K562 (cell line): ENCODE measurements around the gene STYXL1. TPM values are rescaled to one million over a fixed set of nuclear protein-coding genes. Genes with fewer than 3 reads are reported as not detected.

Experiments
- CBFB ChIP-seq: sonication (generic); formaldehyde crosslinking; IDR thresholded peaks from 2 replicates; pipeline ENCODE4 v1.4.0; 2020; ENCODE audit warnings: mild to moderate bottlenecking, missing genetic modification reagents
- KDM2B ChIP-seq: fragments of 250-450 bp; sonication (Bioruptor Pico); IDR thresholded peaks from 2 replicates; pipeline ENCODE4 v1.8.0; 2021; ENCODE audit warnings: mild to moderate bottlenecking, moderate library complexity
- MIER1 ChIP-seq: fragments of 450-650 bp; IDR thresholded peaks from 2 replicates; pipeline ENCODE4 v1.6.1; 2016; ENCODE audit warnings: antibody characterized with exemption, mild to moderate bottlenecking, low read depth
- NR1H2 ChIP-seq: sonication (generic); formaldehyde crosslinking; IDR thresholded peaks from 2 replicates; pipeline ENCODE4 v1.4.0; 2020; ENCODE audit warnings: mild to moderate bottlenecking, missing genetic modification reagents
- SMARCA5 ChIP-seq: fragments of 450-650 bp; IDR thresholded peaks from 2 replicates; pipeline ENCODE4 v1.6.1; 2016
- SRF ChIP-seq, 2 experiments: fragments of 250-450, 450-650 bp in 1 of 2; sonication (Bioruptor Pico) in 1 of 2; sonication (generic) in 1 of 2; formaldehyde crosslinking; IDR thresholded peaks; 2 replicates each; pipeline versions ENCODE4 v1.5.0 to v1.5.1; 2020 to 2022; ENCODE audit warnings: mild to moderate bottlenecking in 1 of 2, missing genetic modification reagents in 1 of 2
- TBL1XR1 ChIP-seq, 2 experiments: IDR thresholded peaks; 2 replicates each; pipeline ENCODE4 v1.6.1; 2012; ENCODE audit warnings: improper control_type of control experiment in 2 of 2, low read length in 2 of 2, mild to moderate bottlenecking in 1 of 2
- THRAP3 ChIP-seq: fragments of 450-650 bp; IDR thresholded peaks from 2 replicates; pipeline ENCODE4 v1.6.1; 2016; ENCODE audit warnings: mild to moderate bottlenecking, inconsistent platforms, borderline replicate concordance
- TOE1 ChIP-seq, 2 experiments: fragments of 450-650 bp in 1 of 2; sonication (generic) in 1 of 2; formaldehyde crosslinking in 1 of 2; IDR thresholded peaks; 2 replicates each; pipeline versions ENCODE4 v1.7.1 to v1.8.0; 2016 to 2022; ENCODE audit warnings: borderline replicate concordance in 2 of 2, mild to moderate bottlenecking in 2 of 2, antibody characterized with exemption in 1 of 2, inconsistent platforms in 1 of 2, low read depth in 1 of 2, missing genetic modification reagents in 1 of 2, moderate library complexity in 1 of 2
- USF1 ChIP-seq: sonication (generic); formaldehyde crosslinking; IDR thresholded peaks from 2 replicates; pipeline ENCODE4 v1.9.0; 2022; ENCODE audit warnings: mild to moderate bottlenecking, missing genetic modification reagents
- ZFPM2 ChIP-seq: fragments of 250-450 bp; sonication (Bioruptor Pico); IDR thresholded peaks from 2 replicates; pipeline ENCODE4 v1.5.1; 2022; ENCODE audit warnings: mild to moderate bottlenecking
- polyA plus RNA-seq, 8 experiments: library from polyadenylated mRNA; depleted of rRNA in 4 of 8; stranded (reverse) in 5 of 8; unstranded in 3 of 8; fragments of >200 nt; fragmentation: Nextera tagmentation in 2 of 8; fragmentation: Illumina TruSeq in 1 of 8; extraction: Ambion mirVana in 2 of 8; extraction: Trizol in 1 of 8; gene quantifications; 2 replicates each; pipeline versions ENCODE4 v1.2.1 to v1.2.3, GENCODE V29; 2011 to 2014; ENCODE audit warnings: inconsistent platforms in 1 of 8, missing spikeins in 1 of 8
- total RNA-seq, 7 experiments: library from RNA; depleted of rRNA in 6 of 7; stranded (reverse); fragments of >200 nt in 6 of 7; fragmentation: Illumina TruSeq in 2 of 7; extraction: Trizol in 2 of 7; gene quantifications; 2 replicates each; pipeline versions ENCODE4 v1.2.1 to v1.2.3, GENCODE V29; 2011 to 2021; ENCODE audit warnings: low replicate concordance in 1 of 7
- TF ChIP-seq, protein P1 (sequence below), 2 experiments: fragments of 450-650 bp; IDR thresholded peaks; 2 replicates each; pipeline ENCODE4 v1.6.1; 2018; ENCODE audit warnings: mild to moderate bottlenecking in 2 of 2, low read depth in 1 of 2; ENCODE audit not compliant: partially characterized antibody in 2 of 2
- TF ChIP-seq, protein P2 (sequence below): fragments of 250-450 bp; sonication (Bioruptor Pico); IDR thresholded peaks from 2 replicates; pipeline ENCODE4 v1.4.0; 2020; ENCODE audit warnings: mild to moderate bottlenecking, moderate library complexity

Gene STYXL1
- total and polyA plus RNA-seq, 9 of the 15 experiments (the other 6 are each of a cell fraction or from before 2014, with no cell fraction given): 36.5 to 97.2 (median 49.9) TPM

DNA sequence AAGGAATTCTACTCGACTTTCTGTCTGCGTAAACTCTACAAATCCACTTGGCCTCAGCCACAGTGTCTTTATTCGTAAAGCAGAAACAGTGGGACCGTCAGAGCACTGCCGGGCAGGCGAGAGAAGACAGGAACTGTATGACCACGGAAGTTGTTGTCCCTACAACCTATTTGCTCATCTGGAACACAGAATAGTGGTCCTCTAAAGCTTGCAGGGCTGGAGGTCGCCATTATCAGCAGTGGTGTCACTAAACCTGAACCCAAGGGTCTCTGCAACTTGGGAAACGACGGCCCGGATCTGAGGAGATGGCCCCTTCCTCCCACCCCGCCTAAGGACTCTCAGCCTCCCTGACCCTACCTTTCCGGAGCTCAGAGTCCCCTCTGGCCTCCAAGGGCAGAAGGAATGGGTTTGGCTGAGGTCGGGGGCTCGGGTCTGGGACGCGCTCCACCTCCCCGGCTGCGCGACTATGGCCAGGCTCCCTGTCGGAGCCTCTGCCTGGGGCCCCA is 442 bp downstream of the STYXL1 start (continued):
- TF ChIP-seq SMARCA5: no peak
- TF ChIP-seq THRAP3: 0 out of 2 replicates have a peak, but pooled peaks have one; percentile 10
- no peak for TF ChIP-seq TBL1XR1 (IDR thresholded peaks at IDR 0.05; ENCODE audit: low read length in 2 of 2)
- TF ChIP-seq NR1H2: peak; percentile 84
- TF ChIP-seq, protein P1, sequence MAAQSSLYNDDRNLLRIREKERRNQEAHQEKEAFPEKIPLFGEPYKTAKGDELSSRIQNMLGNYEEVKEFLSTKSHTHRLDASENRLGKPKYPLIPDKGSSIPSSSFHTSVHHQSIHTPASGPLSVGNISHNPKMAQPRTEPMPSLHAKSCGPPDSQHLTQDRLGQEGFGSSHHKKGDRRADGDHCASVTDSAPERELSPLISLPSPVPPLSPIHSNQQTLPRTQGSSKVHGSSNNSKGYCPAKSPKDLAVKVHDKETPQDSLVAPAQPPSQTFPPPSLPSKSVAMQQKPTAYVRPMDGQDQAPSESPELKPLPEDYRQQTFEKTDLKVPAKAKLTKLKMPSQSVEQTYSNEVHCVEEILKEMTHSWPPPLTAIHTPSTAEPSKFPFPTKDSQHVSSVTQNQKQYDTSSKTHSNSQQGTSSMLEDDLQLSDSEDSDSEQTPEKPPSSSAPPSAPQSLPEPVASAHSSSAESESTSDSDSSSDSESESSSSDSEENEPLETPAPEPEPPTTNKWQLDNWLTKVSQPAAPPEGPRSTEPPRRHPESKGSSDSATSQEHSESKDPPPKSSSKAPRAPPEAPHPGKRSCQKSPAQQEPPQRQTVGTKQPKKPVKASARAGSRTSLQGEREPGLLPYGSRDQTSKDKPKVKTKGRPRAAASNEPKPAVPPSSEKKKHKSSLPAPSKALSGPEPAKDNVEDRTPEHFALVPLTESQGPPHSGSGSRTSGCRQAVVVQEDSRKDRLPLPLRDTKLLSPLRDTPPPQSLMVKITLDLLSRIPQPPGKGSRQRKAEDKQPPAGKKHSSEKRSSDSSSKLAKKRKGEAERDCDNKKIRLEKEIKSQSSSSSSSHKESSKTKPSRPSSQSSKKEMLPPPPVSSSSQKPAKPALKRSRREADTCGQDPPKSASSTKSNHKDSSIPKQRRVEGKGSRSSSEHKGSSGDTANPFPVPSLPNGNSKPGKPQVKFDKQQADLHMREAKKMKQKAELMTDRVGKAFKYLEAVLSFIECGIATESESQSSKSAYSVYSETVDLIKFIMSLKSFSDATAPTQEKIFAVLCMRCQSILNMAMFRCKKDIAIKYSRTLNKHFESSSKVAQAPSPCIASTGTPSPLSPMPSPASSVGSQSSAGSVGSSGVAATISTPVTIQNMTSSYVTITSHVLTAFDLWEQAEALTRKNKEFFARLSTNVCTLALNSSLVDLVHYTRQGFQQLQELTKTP (IDR thresholded peaks at IDR 0.05; ENCODE audit: low read depth in 1 of 2, partially characterized antibody in 2 of 2): no peak
- peak; percentile 21; the same call in 1 of the 2 replicates for TF ChIP-seq ZFPM2 (CRISPR knock-in tag)
- 0 out of 4 replicates have a peak, but pooled peaks of 1 of the 2 experiments have one; percentile 6 for TF ChIP-seq SRF (CRISPR knock-in tag; IDR thresholded peaks at IDR 0.05)
- TF ChIP-seq KDM2B (CRISPR knock-in tag): peak; percentile 90
- TF ChIP-seq USF1: no peak
- peak; percentile 47; the same call in 1 of the 2 replicates for TF ChIP-seq MIER1
- TF ChIP-seq, protein P2, sequence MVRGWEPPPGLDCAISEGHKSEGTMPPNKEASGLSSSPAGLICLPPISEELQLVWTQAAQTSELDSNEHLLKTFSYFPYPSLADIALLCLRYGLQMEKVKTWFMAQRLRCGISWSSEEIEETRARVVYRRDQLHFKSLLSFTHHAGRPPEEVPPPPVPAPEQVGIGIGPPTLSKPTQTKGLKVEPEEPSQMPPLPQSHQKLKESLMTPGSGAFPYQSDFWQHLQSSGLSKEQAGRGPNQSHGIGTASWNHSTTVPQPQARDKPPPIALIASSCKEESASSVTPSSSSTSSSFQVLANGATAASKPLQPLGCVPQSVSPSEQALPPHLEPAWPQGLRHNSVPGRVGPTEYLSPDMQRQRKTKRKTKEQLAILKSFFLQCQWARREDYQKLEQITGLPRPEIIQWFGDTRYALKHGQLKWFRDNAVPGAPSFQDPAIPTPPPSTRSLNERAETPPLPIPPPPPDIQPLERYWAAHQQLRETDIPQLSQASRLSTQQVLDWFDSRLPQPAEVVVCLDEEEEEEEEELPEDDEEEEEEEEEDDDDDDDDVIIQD (CRISPR knock-in tag): no peak
- no peak for TF ChIP-seq TOE1 (IDR thresholded peaks at IDR 0.05; ENCODE audit: borderline replicate concordance)
- no peak for TF ChIP-seq TOE1 (CRISPR knock-in tag; IDR thresholded peaks at IDR 0.05; ENCODE audit: borderline replicate concordance, low read depth)
- peak; percentile 60; the same call in 1 of the 2 replicates for TF ChIP-seq CBFB
